ENCODE measurements around the gene TEX53. TPM values are rescaled to one million over a fixed set of nuclear protein-coding genes. Genes with fewer than 3 reads are reported as not detected.

The TEX53 gene
- total RNA-seq, 2 experiments from 2014 or later, result not detected

GRCh38 chr9:114641967-114642366, 15.6 kb downstream of the TEX53 start:
- CTCF ChIA-PET (ENCODE audit: unreplicated experiment), result no interaction called here
- TF ChIP-seq EZH2phosphoT487 (IDR thresholded peaks at IDR 0.05; ENCODE audit: borderline replicate concordance, low read depth, low read length), result no peak
- TF ChIP-seq CTCF (conservative IDR thresholded peaks at IDR 0.05; ENCODE audit: low read length), result no peak
- no peaks in the 10 kb centered on the region for H3K9me3 ChIP-seq (ENCODE audit: low read length)
- POLR2A ChIA-PET, result interaction anchor here (0.9 kb wide), 1 partner anchor 35 kb away, joined by 4 read pairs; no protein-coding TSS in a partner anchor
- no TSS peak for BruUV-seq (replicated peaks)
- H3K79me2 ChIP-seq (ENCODE audit: insufficient read depth, low read depth, low read length), result no peaks in the 10 kb centered on the region
- H2AFZ ChIP-seq (ENCODE audit: low read length), result no peak overlapping the region
- H3K4me2 ChIP-seq (ENCODE audit: low read length), result no peak overlapping the region
- no peak for DNase-seq (ENCODE audit: low spot score)
- H4K20me1 ChIP-seq (ENCODE audit: insufficient read depth, low read length), result no peaks in the 10 kb centered on the region
- no peak overlapping the region for H3K27ac ChIP-seq (ENCODE audit: low read depth, low read length, poor library complexity, severe bottlenecking)
- H3K4me1 ChIP-seq (ENCODE audit: insufficient read depth, low read length, poor library complexity, severe bottlenecking), result no peaks in the 10 kb centered on the region
- no peaks in the 10 kb centered on the region for H3K9me2 ChIP-seq (ENCODE audit: insufficient read depth, low read length)
- intact Hi-C loops (cut with micrococcal nuclease; ENCODE audit: unreplicated experiment), result no loop called here
- no peak overlapping the region for H3K4me3 ChIP-seq (ENCODE audit: low read depth, low read length, poor library complexity, severe bottlenecking)
- peaks cover 95% of the 10 kb centered on the region for H3K36me3 ChIP-seq (ENCODE audit: insufficient read depth, low read length)

- DNase-seq (ENCODE audit: low spot score), result no peak
- TF ChIP-seq CTCF (conservative IDR thresholded peaks at IDR 0.05; ENCODE audit: low read length), result no peak
- TF ChIP-seq EZH2phosphoT487 (IDR thresholded peaks at IDR 0.05; ENCODE audit: borderline replicate concordance, low read depth, low read length), result no peak
- H3K79me2 ChIP-seq (ENCODE audit: insufficient read depth, low read depth, low read length), result no peaks in the 10 kb centered on the region
- POLR2A ChIA-PET, result interaction anchor here (0.5 to 1.7 kb wide), 2 partner anchors 14 to 64 kb away, joined by 5 read pairs; no protein-coding TSS in a partner anchor
- H3K9me2 ChIP-seq (ENCODE audit: insufficient read depth, low read length), result no peaks in the 10 kb centered on the region
- intact Hi-C loops (cut with micrococcal nuclease; ENCODE audit: unreplicated experiment), result no loop called here
- CTCF ChIA-PET (ENCODE audit: unreplicated experiment), result no interaction called here
- peaks cover 94% of the 10 kb centered on the region for H3K36me3 ChIP-seq (ENCODE audit: insufficient read depth, low read length)
- H3K4me2 ChIP-seq (ENCODE audit: low read length), result no peak overlapping the region
- no peaks in the 10 kb centered on the region for H4K20me1 ChIP-seq (ENCODE audit: insufficient read depth, low read length)
- no peak overlapping the region for H3K27ac ChIP-seq (ENCODE audit: low read depth, low read length, poor library complexity, severe bottlenecking)
- H3K4me1 ChIP-seq (ENCODE audit: insufficient read depth, low read length, poor library complexity, severe bottlenecking), result no peaks in the 10 kb centered on the region
- H3K4me3 ChIP-seq (ENCODE audit: low read depth, low read length, poor library complexity, severe bottlenecking), result no peak overlapping the region
- BruUV-seq (replicated peaks), result no TSS peak
- no peaks in the 10 kb centered on the region for H3K9me3 ChIP-seq (ENCODE audit: low read length)
- H2AFZ ChIP-seq (ENCODE audit: low read length), result no peak overlapping the region
These were observed 19.2 kb downstream of the TEX53 start for GRCh38 chr9:114638404-114638803.

- no peak overlapping the region for H2AFZ ChIP-seq (ENCODE audit: low read length)
- no peak for TF ChIP-seq CTCF (conservative IDR thresholded peaks at IDR 0.05; ENCODE audit: low read length)
- no peak for TF ChIP-seq EZH2phosphoT487 (IDR thresholded peaks at IDR 0.05; ENCODE audit: borderline replicate concordance, low read depth, low read length)
- ChIA-PET POLR2A (no interaction called here), CTCF (ENCODE audit: unreplicated experiment) (no interaction called here)
- no peaks in the 10 kb centered on the region for H4K20me1 ChIP-seq (ENCODE audit: insufficient read depth, low read length)
- no TSS peak for BruUV-seq (replicated peaks)
- no peaks in the 10 kb centered on the region for H3K4me1 ChIP-seq (ENCODE audit: insufficient read depth, low read length, poor library complexity, severe bottlenecking)
- intact Hi-C loops (cut with micrococcal nuclease; ENCODE audit: unreplicated experiment), result no loop called here
- no peak overlapping the region for H3K4me3 ChIP-seq (ENCODE audit: low read depth, low read length, poor library complexity, severe bottlenecking)
- peaks cover 96% of the 10 kb centered on the region for H3K36me3 ChIP-seq (ENCODE audit: insufficient read depth, low read length)
- H3K27ac ChIP-seq (ENCODE audit: low read depth, low read length, poor library complexity, severe bottlenecking), result no peak overlapping the region
- H3K4me2 ChIP-seq (ENCODE audit: low read length), result no peak overlapping the region
- no peaks in the 10 kb centered on the region for H3K9me2 ChIP-seq (ENCODE audit: insufficient read depth, low read length)
- DNase-seq (ENCODE audit: low spot score), result no peak
- H3K79me2 ChIP-seq (ENCODE audit: insufficient read depth, low read depth, low read length), result no peaks in the 10 kb centered on the region
- no peaks in the 10 kb centered on the region for H3K9me3 ChIP-seq (ENCODE audit: low read length)
These were observed 23.2 kb downstream of the TEX53 start for GRCh38 chr9:114634387-114634786.

All from OCI-LY7 (cell line).